IPS DF 4.7 (cell line): ENCODE measurements around the gene DNAJC10.

ENCODE experiments used
- DNase-seq: peaks from one replicate; pipeline ENCODE4 v3.0.0-alpha.2; 2013; ENCODE audit warnings: low spot score; ENCODE audit errors: extremely low read depth

DNAJC10 gene

GRCh38 chr2:182833084-182833854 lies 117.2 kb downstream of the DNAJC10 start:
- no peak for DNase-seq

DNA sequence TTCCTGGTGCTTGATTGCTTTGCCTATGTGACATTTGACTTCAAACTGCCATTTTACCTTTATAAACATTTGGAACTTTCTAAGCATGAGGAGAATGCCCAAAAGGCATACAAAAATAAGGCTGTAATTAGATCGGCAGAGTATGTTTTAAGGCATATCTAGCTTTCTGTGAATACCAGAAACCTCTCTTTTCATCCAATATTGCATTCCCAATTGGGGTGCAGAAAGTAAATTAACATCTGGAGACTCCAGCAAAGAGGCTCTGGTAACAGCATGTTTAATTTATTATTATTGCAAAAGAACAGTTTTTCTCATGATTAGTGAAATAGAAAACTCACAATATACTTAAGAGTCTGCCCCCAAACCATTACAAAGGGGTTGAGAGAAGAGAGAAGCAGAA lies 118.2 kb downstream of the DNAJC10 start:
- DNase-seq, result no peak

DNA sequence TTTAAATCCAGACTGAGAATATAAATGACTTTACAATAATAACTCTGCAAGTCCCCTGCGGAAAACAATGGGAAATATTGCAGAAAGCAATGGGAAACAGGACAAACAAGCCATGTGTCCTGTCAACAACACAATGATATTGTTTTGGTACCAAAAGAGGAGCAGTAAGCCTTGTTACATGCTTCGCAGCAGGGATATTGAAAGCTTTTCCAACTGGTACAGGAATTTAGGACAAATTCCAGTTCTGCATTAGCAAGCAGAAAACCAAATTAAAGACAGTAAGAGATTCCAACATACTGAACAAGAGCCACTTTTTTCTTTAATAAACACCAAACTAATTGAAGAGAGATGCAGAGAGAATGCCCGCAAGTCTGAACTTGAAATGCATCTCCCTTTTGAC lies 120.4 kb downstream of the DNAJC10 start:
- DNase-seq, result no peak
